BE2C (cell line): Measurements from ENCODE around the gene PRXL2B.

Source experiments
- DNase-seq: peaks from one replicate; pipeline ENCODE4 v3.0.0-alpha.2; 2020
- H3K27me3 ChIP-seq: fragments of 250-450 bp; sonication (Bioruptor Pico); 2 replicates; pipeline ENCODE4 v1.5.1; 2020; ENCODE audit warnings: mild to moderate bottlenecking
- H3K36me3 ChIP-seq: fragments of 250-450 bp; sonication (Bioruptor Pico); 2 replicates; pipeline ENCODE4 v1.5.1; 2020; ENCODE audit warnings: mild to moderate bottlenecking
- H3K4me1 ChIP-seq: fragments of 250-450 bp; sonication (Bioruptor Pico); 2 replicates; pipeline ENCODE4 v1.5.1; 2020
- H3K4me3 ChIP-seq: 2 replicates; pipeline ENCODE4 v1.5.1; 2011; ENCODE audit warnings: low read depth, low read length
- H3K9me3 ChIP-seq: fragments of 250-450 bp; sonication (Bioruptor Pico); 2 replicates; pipeline ENCODE4 v1.5.1; 2020
- CTCF ChIP-seq: IDR thresholded peaks from 2 replicates; pipeline ENCODE4 v1.5.1; 2012; ENCODE audit warnings: mild to moderate bottlenecking, low read depth, low read length

The PRXL2B gene

GRCh38 chr1:2591233-2591580 lies 4.6 kb downstream of the PRXL2B start:
- DNase-seq, result no peak
- Histone ChIP-seq H3K27me3 (no peaks in the 10 kb centered on the region), H3K4me3 (no peak overlapping the region), H3K36me3 (no peaks in the 10 kb centered on the region), H3K9me3 (no peaks in the 10 kb centered on the region), H3K4me1 (no peaks in the 10 kb centered on the region)
- TF ChIP-seq CTCF, result no peak

GRCh38 chr1:2591581-2592261 lies 5.1 kb downstream of the PRXL2B start:
- H3K4me1 ChIP-seq, result no peaks in the 10 kb centered on the region
- DNase-seq, result no peak
- no peak for TF ChIP-seq CTCF
- no peaks in the 10 kb centered on the region for H3K36me3 ChIP-seq
- no peaks in the 10 kb centered on the region for H3K9me3 ChIP-seq
- H3K4me3 ChIP-seq, result no peak overlapping the region
- H3K27me3 ChIP-seq, result no peaks in the 10 kb centered on the region

- H3K36me3 ChIP-seq, result no peaks in the 10 kb centered on the region
- TF ChIP-seq CTCF, result no peak
- no peaks in the 10 kb centered on the region for H3K4me1 ChIP-seq
- H3K4me3 ChIP-seq, result no peak overlapping the region
- H3K9me3 ChIP-seq, result no peaks in the 10 kb centered on the region
- H3K27me3 ChIP-seq, result no peaks in the 10 kb centered on the region
- DNase-seq, result no peak
Measured at GRCh38 chr1:2592672-2593071, 6.1 kb downstream of the PRXL2B start.

- no peaks in the 10 kb centered on the region for H3K9me3 ChIP-seq
- H3K4me3 ChIP-seq, result no peak overlapping the region
- no peaks in the 10 kb centered on the region for H3K36me3 ChIP-seq
- no peak for DNase-seq
- no peaks in the 10 kb centered on the region for H3K4me1 ChIP-seq
- H3K27me3 ChIP-seq, result no peaks in the 10 kb centered on the region
- TF ChIP-seq CTCF, result no peak
Measured at GRCh38 chr1:2593251-2593878, 6.8 kb downstream of the PRXL2B start.

- H3K4me1 ChIP-seq, result no peaks in the 10 kb centered on the region
- H3K9me3 ChIP-seq, result no peaks in the 10 kb centered on the region
- no peak for TF ChIP-seq CTCF
- peak; percentile 70 for DNase-seq
- no peak overlapping the region for H3K4me3 ChIP-seq
- no peaks in the 10 kb centered on the region for H3K36me3 ChIP-seq
- H3K27me3 ChIP-seq, result no peaks in the 10 kb centered on the region
Measured at GRCh38 chr1:2594001-2594640, 7.5 kb downstream of the PRXL2B start.

- Histone ChIP-seq H3K4me1 (no peaks in the 10 kb centered on the region), H3K4me3 (no peak overlapping the region), H3K9me3 (no peaks in the 10 kb centered on the region), H3K27me3 (no peaks in the 10 kb centered on the region), H3K36me3 (no peaks in the 10 kb centered on the region)
- TF ChIP-seq CTCF, result no peak
- no peak for DNase-seq
Measured at GRCh38 chr1:2594641-2595131, 8.1 kb downstream of the PRXL2B start.
